Activated B cell treated with CpG ODN at 0.5 μM for 24 hours (primary cell): ENCODE measurements around the gene ITGAX. TPM values are rescaled to one million over a fixed set of nuclear protein-coding genes. Genes with fewer than 3 reads are reported as not detected.

Source experiments
- ATAC-seq: fragments of 200-7000 bp; cut with Tn5 transposase; one replicate; pipeline ENCODE4 v1.10.0; 2021; ENCODE audit warnings: low read depth, mild to moderate bottlenecking, moderate library complexity
- CTCF ChIA-PET: fragments of 350-600 bp; sonication (Branson Sonifier 250); formaldehyde crosslinking; loops from one replicate; lab custom pipeline; 2021; ENCODE audit warnings: antibody characterized with exemption; lab: Charles Lee
- POLR2A ChIA-PET: fragments of 350-600 bp; sonication (Branson Sonifier 250); formaldehyde crosslinking; loops from one replicate; lab custom pipeline; 2021; ENCODE audit warnings: antibody characterized with exemption; lab: Charles Lee
- DNase-seq: peaks from one replicate; pipeline ENCODE4 v3.0.0; 2022
- H3K27ac Mint-ChIP-seq: one replicate; pipeline ENCODE4 v1.8.0; 2020; ENCODE audit warnings: mixed read lengths
- H3K27me3 Mint-ChIP-seq: one replicate; pipeline ENCODE4 v1.8.0; 2021; ENCODE audit warnings: mixed read lengths
- H3K36me3 Mint-ChIP-seq: one replicate; pipeline ENCODE4 v1.8.0; 2021; ENCODE audit warnings: low read depth, mixed read lengths
- H3K4me1 Mint-ChIP-seq: one replicate; pipeline ENCODE4 v1.8.0; 2021; ENCODE audit warnings: mixed read lengths
- H3K4me3 Mint-ChIP-seq: one replicate; pipeline ENCODE4 v1.8.0; 2020; ENCODE audit warnings: mild to moderate bottlenecking, mixed read lengths
- H3K9me3 Mint-ChIP-seq: one replicate; pipeline ENCODE4 v1.8.0; 2020; ENCODE audit warnings: mixed read lengths
- intact Hi-C: fragments of 100-400 bp; cut with micrococcal nuclease; formaldehyde crosslinking; loops from one replicate; pipeline ENCODE4 v1.15.1; 2024
- total RNA-seq: library from RNA; stranded (reverse); gene quantifications from 2 replicates; pipeline ENCODE4 v1.2.3, GENCODE V29; 2022
- TF ChIP-seq, protein P1 (sequence below): fragments of 200-600 bp; IDR thresholded peaks from one replicate; pipeline ENCODE4 v1.8.0; 2022; ENCODE audit warnings: antibody characterized with exemption, mild to moderate bottlenecking

Gene ITGAX
- total RNA-seq, 1 donor from 2014 or later = 100 TPM

DNA sequence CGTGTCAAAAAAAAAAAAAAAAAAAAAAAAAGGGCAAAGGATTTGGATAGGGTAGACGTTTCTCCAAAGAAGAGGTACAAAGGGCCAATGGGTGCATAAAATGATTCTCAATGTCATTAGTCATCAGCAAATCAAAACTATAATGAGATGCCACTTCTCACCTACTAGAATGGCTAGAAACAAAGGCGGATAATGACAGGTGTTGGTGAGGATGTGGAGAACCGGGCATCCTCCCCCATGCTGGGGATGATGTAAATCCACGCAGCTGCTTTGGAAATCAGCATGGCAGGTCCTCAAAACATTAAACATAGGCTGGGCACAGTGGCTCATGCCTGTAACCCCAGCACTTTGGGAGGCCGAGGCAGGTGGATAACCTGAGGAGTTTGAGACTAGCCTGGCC is 9.4 kb downstream of the ITGAX start:
- Mint-ChIP-seq H3K4me1 (peaks cover 13% of the 10 kb centered on the region), H3K36me3 (no peaks in the 10 kb centered on the region), H3K4me3 (no peak overlapping the region), H3K9me3 (no peaks in the 10 kb centered on the region), H3K27me3 (no peaks in the 10 kb centered on the region), H3K27ac (no peak overlapping the region)
- ATAC-seq (no peak), DNase-seq (no peak)
- TF ChIP-seq, protein P1, sequence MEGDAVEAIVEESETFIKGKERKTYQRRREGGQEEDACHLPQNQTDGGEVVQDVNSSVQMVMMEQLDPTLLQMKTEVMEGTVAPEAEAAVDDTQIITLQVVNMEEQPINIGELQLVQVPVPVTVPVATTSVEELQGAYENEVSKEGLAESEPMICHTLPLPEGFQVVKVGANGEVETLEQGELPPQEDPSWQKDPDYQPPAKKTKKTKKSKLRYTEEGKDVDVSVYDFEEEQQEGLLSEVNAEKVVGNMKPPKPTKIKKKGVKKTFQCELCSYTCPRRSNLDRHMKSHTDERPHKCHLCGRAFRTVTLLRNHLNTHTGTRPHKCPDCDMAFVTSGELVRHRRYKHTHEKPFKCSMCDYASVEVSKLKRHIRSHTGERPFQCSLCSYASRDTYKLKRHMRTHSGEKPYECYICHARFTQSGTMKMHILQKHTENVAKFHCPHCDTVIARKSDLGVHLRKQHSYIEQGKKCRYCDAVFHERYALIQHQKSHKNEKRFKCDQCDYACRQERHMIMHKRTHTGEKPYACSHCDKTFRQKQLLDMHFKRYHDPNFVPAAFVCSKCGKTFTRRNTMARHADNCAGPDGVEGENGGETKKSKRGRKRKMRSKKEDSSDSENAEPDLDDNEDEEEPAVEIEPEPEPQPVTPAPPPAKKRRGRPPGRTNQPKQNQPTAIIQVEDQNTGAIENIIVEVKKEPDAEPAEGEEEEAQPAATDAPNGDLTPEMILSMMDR = no peak
- intact Hi-C loops = no loop called here
- ChIA-PET CTCF (no interaction called here), POLR2A (interaction anchor here (0.6 kb wide), 1 partner anchor 9 kb away, joined by 7 read pairs; no protein-coding TSS in a partner anchor)

DNA sequence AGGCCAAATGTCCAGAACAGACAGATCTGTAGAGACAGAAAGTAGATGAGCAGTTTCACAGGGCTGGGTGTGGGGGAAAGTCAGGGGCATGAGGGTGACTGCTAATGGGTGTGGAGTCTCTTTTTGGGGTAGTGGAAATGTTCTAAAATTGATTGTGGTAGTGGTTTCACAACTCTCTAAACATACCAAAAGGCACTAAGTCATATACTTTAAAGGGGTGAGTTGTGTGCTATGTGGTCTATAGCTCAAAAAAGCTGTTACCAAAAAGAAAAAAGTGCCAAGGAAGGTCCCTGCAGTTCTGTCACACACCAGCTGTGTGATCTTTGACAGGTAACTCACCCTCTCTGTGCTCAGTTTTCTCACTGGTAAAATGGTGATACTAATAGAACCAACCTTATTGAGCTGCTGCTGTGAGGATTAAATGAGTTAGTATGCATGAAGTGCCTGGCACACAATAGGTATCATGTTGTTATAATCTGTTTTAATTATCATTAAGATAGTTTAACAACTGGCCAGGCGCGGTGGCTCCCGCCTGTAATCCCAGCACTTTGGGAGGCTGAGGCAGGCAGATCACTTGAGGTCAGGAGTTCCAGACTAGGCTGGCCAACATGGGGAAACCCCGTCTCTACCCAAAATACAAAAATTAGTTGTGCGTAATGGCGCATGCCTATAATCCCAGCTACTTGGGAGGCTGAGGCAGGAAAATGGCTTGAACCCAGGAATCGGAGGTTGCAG is 10.3 kb downstream of the ITGAX start:
- TF ChIP-seq, protein P1 = no peak
- Mint-ChIP-seq H3K9me3 (no peaks in the 10 kb centered on the region), H3K4me3 (no peak overlapping the region), H3K36me3 (no peaks in the 10 kb centered on the region), H3K27me3 (no peaks in the 10 kb centered on the region), H3K4me1 (peaks cover 13% of the 10 kb centered on the region), H3K27ac (peak overlapping the region; percentile 6)
- ChIA-PET CTCF (no interaction called here), POLR2A (no interaction called here)
- DNase-seq (no peak), ATAC-seq (no peak)
- intact Hi-C loops = no loop called here

DNA sequence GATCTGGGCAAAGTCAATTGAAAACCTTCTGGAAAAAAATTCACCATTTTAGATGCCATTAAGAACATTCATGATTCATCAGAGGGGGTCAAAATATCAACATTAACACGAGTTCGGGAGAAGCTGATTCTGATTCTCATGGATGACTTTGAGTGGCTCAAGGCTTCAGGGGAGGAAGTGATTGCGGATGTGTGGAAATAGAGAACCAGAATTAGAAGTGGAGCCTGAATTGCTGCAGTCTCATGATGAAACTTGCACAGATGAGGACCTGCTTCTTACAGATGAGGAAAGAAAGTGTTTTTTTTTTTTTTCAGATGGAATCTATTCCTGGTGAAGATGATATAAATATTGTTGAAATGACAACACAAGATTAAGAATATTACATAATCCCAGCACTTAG is 12.9 kb downstream of the ITGAX start:
- no peak for ATAC-seq
- intact Hi-C loops = no loop called here
- H3K36me3 Mint-ChIP-seq = no peaks in the 10 kb centered on the region

DNA sequence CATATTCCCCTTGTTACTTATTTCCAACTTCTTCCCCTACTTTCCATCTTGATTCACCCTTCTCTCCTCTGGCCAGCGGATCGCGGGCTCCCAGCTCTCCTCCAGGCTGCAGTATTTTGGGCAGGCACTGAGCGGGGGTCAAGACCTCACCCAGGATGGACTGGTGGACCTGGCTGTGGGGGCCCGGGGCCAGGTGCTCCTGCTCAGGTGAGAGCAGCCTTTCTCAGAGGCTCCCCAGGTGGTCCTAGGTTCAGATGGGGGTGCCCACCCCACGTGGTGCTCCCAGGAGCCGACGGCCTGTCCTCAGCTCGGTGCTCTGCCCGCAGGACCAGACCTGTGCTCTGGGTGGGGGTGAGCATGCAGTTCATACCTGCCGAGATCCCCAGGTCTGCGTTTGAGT is 16.0 kb downstream of the ITGAX start:
- ATAC-seq = no peak
- Mint-ChIP-seq H3K4me3 (no peak overlapping the region), H3K9me3 (no peaks in the 10 kb centered on the region), H3K27me3 (peaks cover 2% of the 10 kb centered on the region), H3K36me3 (peaks cover 2% of the 10 kb centered on the region), H3K27ac (no peak overlapping the region), H3K4me1 (peaks cover 9% of the 10 kb centered on the region)
- ChIA-PET POLR2A (no interaction called here), CTCF (no interaction called here)
- no peak for DNase-seq
- TF ChIP-seq, protein P1 = no peak
- intact Hi-C loops = no loop called here

More for the DNA sequence above, 12.9 kb downstream of the ITGAX start:
- H3K9me3 Mint-ChIP-seq = no peaks in the 10 kb centered on the region
- H3K27me3 Mint-ChIP-seq = peaks cover 2% of the 10 kb centered on the region
- no peak overlapping the region for H3K27ac Mint-ChIP-seq
- no peak overlapping the region for H3K4me3 Mint-ChIP-seq
- POLR2A ChIA-PET = interaction anchor here (0.6 kb wide), 1 partner anchor 250 kb away, joined by 5 read pairs; the partner anchor contains the start of gene KAT8
- H3K4me1 Mint-ChIP-seq = peaks cover 13% of the 10 kb centered on the region
- CTCF ChIA-PET = no interaction called here
- TF ChIP-seq, protein P1 = no peak
- DNase-seq = no peak

DNA sequence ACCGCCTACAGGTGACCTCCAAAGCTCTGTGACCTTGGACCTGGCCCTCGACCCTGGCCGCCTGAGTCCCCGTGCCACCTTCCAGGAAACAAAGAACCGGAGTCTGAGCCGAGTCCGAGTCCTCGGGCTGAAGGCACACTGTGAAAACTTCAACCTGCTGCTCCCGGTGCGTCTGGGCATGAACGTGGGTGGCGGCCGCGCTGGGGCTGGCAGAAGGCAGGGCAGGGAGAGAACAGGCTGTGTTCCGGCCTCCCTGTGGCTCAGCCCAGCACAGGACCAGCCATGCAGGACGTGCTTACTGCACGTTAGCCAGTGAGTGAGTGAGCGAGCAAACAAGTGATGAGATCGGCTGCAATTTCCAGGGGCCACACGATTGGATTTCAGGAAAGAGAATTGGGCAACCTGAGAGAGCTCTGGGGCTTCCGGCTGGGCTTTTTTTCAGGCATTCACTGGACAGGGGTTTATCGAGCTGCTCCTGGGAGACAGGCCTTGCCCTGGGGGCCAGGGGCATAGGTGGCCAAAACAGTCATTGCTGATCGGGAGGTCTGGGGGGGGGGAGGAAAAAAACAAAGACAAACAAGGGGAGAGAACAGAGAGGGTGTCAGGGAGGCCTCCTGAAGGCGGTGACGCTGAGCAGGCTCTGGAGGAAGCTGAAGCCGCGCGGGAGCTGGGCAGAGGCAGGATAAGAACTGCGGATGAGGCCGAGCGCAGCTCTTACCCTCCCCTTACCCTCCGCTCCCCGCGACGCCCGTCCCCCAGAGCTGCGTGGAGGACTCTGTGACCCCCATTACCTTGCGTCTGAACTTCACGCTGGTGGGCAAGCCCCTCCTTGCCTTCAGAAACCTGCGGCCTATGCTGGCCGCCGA is 16.9 kb downstream of the ITGAX start:
- H3K27me3 Mint-ChIP-seq = peaks cover 2% of the 10 kb centered on the region
- H3K36me3 Mint-ChIP-seq = peaks cover 2% of the 10 kb centered on the region
- H3K4me3 Mint-ChIP-seq = no peak overlapping the region
- POLR2A ChIA-PET = interaction anchor here (0.6 kb wide), 1 partner anchor 195 kb away, joined by 4 read pairs; no protein-coding TSS in a partner anchor
- peaks cover 11% of the 10 kb centered on the region for H3K4me1 Mint-ChIP-seq
- CTCF ChIA-PET = no interaction called here
- TF ChIP-seq, protein P1 = no peak
- intact Hi-C loops = no loop called here
- H3K27ac Mint-ChIP-seq = no peak overlapping the region
- DNase-seq = no peak
- ATAC-seq = no peak
- H3K9me3 Mint-ChIP-seq = no peaks in the 10 kb centered on the region
